Measurements from ENCODE around the gene VDAC2.

GRCh38 chr10:75229971-75230370 is 19.4 kb downstream of the VDAC2 start:
- TF ChIP-seq, protein P1, sequence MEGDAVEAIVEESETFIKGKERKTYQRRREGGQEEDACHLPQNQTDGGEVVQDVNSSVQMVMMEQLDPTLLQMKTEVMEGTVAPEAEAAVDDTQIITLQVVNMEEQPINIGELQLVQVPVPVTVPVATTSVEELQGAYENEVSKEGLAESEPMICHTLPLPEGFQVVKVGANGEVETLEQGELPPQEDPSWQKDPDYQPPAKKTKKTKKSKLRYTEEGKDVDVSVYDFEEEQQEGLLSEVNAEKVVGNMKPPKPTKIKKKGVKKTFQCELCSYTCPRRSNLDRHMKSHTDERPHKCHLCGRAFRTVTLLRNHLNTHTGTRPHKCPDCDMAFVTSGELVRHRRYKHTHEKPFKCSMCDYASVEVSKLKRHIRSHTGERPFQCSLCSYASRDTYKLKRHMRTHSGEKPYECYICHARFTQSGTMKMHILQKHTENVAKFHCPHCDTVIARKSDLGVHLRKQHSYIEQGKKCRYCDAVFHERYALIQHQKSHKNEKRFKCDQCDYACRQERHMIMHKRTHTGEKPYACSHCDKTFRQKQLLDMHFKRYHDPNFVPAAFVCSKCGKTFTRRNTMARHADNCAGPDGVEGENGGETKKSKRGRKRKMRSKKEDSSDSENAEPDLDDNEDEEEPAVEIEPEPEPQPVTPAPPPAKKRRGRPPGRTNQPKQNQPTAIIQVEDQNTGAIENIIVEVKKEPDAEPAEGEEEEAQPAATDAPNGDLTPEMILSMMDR (IDR thresholded peaks at IDR 0.05): no peak
- TF ChIP-seq RELA (CRISPR knock-in tag; IDR thresholded peaks at IDR 0.05; ENCODE audit: borderline replicate concordance): no peak
- TF ChIP-seq SMAD4 (CRISPR knock-in tag; IDR thresholded peaks at IDR 0.05): no peak
- TF ChIP-seq ATF1 (CRISPR knock-in tag; IDR thresholded peaks at IDR 0.05): no peak
- TF ChIP-seq ERG (CRISPR knock-in tag; IDR thresholded peaks at IDR 0.05): no peak
- no peak for TF ChIP-seq NR1H2 (CRISPR knock-in tag; IDR thresholded peaks at IDR 0.05)
- TF ChIP-seq, protein P2, sequence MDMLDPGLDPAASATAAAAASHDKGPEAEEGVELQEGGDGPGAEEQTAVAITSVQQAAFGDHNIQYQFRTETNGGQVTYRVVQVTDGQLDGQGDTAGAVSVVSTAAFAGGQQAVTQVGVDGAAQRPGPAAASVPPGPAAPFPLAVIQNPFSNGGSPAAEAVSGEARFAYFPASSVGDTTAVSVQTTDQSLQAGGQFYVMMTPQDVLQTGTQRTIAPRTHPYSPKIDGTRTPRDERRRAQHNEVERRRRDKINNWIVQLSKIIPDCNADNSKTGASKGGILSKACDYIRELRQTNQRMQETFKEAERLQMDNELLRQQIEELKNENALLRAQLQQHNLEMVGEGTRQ (CRISPR knock-in tag; IDR thresholded peaks at IDR 0.05): no peak
